Osteoblast (primary cell): ENCODE data around the gene NMNAT2. TPM values are rescaled to one million over a fixed set of nuclear protein-coding genes. Genes with fewer than 3 reads are reported as not detected.

Experiments
- DNase-seq: peaks from one replicate; pipeline ENCODE4 v3.0.0; 2011; ENCODE audit warnings: low spot score, mixed read lengths; ENCODE audit not compliant: insufficient read length; ENCODE audit errors: missing footprints
- H2AFZ ChIP-seq: 2 replicates; pipeline ENCODE4 v1.6.0; 2011; ENCODE audit warnings: mild to moderate bottlenecking, low read length
- H3K27ac ChIP-seq: 2 replicates; pipeline ENCODE4 v1.5.1; 2011; ENCODE audit warnings: mild to moderate bottlenecking, low read depth, low read length, moderate library complexity
- H3K27me3 ChIP-seq: 2 replicates; pipeline ENCODE4 v1.6.0; 2012; ENCODE audit warnings: mild to moderate bottlenecking, control low read depth, inconsistent platforms, low read length, moderate library complexity; ENCODE audit not compliant: insufficient read depth
- H3K36me3 ChIP-seq: 2 replicates; pipeline ENCODE4 v1.5.1; 2011; ENCODE audit warnings: mild to moderate bottlenecking, low read length, control low read depth, moderate library complexity; ENCODE audit not compliant: insufficient read depth
- H3K4me1 ChIP-seq: 2 replicates; pipeline ENCODE4 v1.5.1; 2011; ENCODE audit warnings: mild to moderate bottlenecking, low read length, control low read depth, moderate library complexity; ENCODE audit not compliant: insufficient read depth
- H3K4me2 ChIP-seq: 2 replicates; pipeline ENCODE4 v1.6.0; 2011; ENCODE audit warnings: mild to moderate bottlenecking, low read length; ENCODE audit not compliant: insufficient read depth
- H3K4me3 ChIP-seq: fragments of 200-600 bp; sonication (generic); 3 replicates; pipeline ENCODE4 v1.5.1; 2012; ENCODE audit warnings: mild to moderate bottlenecking, low read length, inconsistent platforms; ENCODE audit not compliant: insufficient read depth
- H3K79me2 ChIP-seq: 2 replicates; pipeline ENCODE4 v1.6.0; 2012; ENCODE audit warnings: mild to moderate bottlenecking, low read length, control low read depth, inconsistent platforms; ENCODE audit not compliant: insufficient read depth
- H3K9me3 ChIP-seq: 2 replicates; pipeline ENCODE4 v1.5.1; 2011; ENCODE audit warnings: low read depth, low read length, control low read depth
- H4K20me1 ChIP-seq: 2 replicates; pipeline ENCODE4 v1.6.0; 2012; ENCODE audit warnings: mild to moderate bottlenecking, low read length, control low read depth; ENCODE audit not compliant: insufficient read depth
- CTCF ChIP-seq: IDR thresholded peaks from 2 replicates; pipeline ENCODE4 v1.5.1; 2011; ENCODE audit warnings: mild to moderate bottlenecking, low read depth, low read length, moderate library complexity; ENCODE audit errors: extremely low read depth
- total RNA-seq: library from RNA; depleted of rRNA; stranded (reverse); fragments of >200 nt; gene quantifications from 2 replicates; pipeline ENCODE4 v1.2.3, GENCODE V29; 2012

NMNAT2 gene
- total RNA-seq, 1 donor = 2.5 TPM

- peak overlapping the region; percentile 66 for H2AFZ ChIP-seq
- no peaks in the 10 kb centered on the region for H3K36me3 ChIP-seq
- H4K20me1 ChIP-seq = no peaks in the 10 kb centered on the region
- no peak overlapping the region for H3K4me3 ChIP-seq
- no peaks in the 10 kb centered on the region for H3K79me2 ChIP-seq
- DNase-seq = no peak
- TF ChIP-seq CTCF = no peak
- H3K27me3 ChIP-seq = no peaks in the 10 kb centered on the region
- no peak overlapping the region for H3K27ac ChIP-seq
- peaks cover 53% of the 10 kb centered on the region for H3K4me1 ChIP-seq
- no peaks in the 10 kb centered on the region for H3K9me3 ChIP-seq
- H3K4me2 ChIP-seq = peak overlapping the region; percentile 59
Measured at GRCh38 chr1:183282101-183282855, 135.9 kb downstream of the NMNAT2 start.

GRCh38 chr1:183281553-183282091 is 136.6 kb downstream of the NMNAT2 start:
- Histone ChIP-seq H3K4me1 (peaks cover 49% of the 10 kb centered on the region), H3K36me3 (no peaks in the 10 kb centered on the region), H3K9me3 (no peaks in the 10 kb centered on the region), H4K20me1 (no peaks in the 10 kb centered on the region), H3K4me3 (no peak overlapping the region), H3K79me2 (no peaks in the 10 kb centered on the region), H3K27me3 (no peaks in the 10 kb centered on the region), H3K4me2 (peak overlapping the region; percentile 59), H3K27ac (peak overlapping the region; percentile 99), H2AFZ (peak overlapping the region; percentile 66)
- peak; percentile 93 for DNase-seq
- TF ChIP-seq CTCF = peak; percentile 96

GRCh38 chr1:183281039-183281438 is 137.1 kb downstream of the NMNAT2 start:
- no peaks in the 10 kb centered on the region for H3K36me3 ChIP-seq
- no peaks in the 10 kb centered on the region for H4K20me1 ChIP-seq
- no peaks in the 10 kb centered on the region for H3K9me3 ChIP-seq
- peak overlapping the region; percentile 59 for H3K4me2 ChIP-seq
- no peak for TF ChIP-seq CTCF
- H3K4me3 ChIP-seq = no peak overlapping the region
- peaks cover 48% of the 10 kb centered on the region for H3K4me1 ChIP-seq
- no peak overlapping the region for H2AFZ ChIP-seq
- H3K79me2 ChIP-seq = no peaks in the 10 kb centered on the region
- H3K27me3 ChIP-seq = no peaks in the 10 kb centered on the region
- DNase-seq = peak; percentile 64
- H3K27ac ChIP-seq = peak overlapping the region; percentile 99

- Histone ChIP-seq H3K4me2 (peak overlapping the region; percentile 59), H3K79me2 (peaks cover under 1% of the 10 kb centered on the region), H3K4me1 (peaks cover 47% of the 10 kb centered on the region), H3K27me3 (no peaks in the 10 kb centered on the region), H3K27ac (peak overlapping the region; percentile 99), H3K4me3 (no peak overlapping the region), H3K36me3 (no peaks in the 10 kb centered on the region), H3K9me3 (no peaks in the 10 kb centered on the region), H2AFZ (no peak overlapping the region), H4K20me1 (no peaks in the 10 kb centered on the region)
- no peak for TF ChIP-seq CTCF
- peak; percentile 92 for DNase-seq
Measured at GRCh38 chr1:183279835-183280234, 138.3 kb downstream of the NMNAT2 start.
